ENCODE measurements around the gene FIP1L1. TPM values are rescaled to one million over a fixed set of nuclear protein-coding genes. Genes with fewer than 3 reads are reported as not detected.

Gene FIP1L1
- total RNA-seq, 1 experiment from 2014 or later: 47.6 TPM

GRCh38 chr4:53444954-53445353 lies 67.5 kb downstream of the FIP1L1 start (continued):
- no peak for TF ChIP-seq MLX (CRISPR knock-in tag; IDR thresholded peaks at IDR 0.05)
- no peak for TF ChIP-seq HMGXB4 (CRISPR knock-in tag; IDR thresholded peaks at IDR 0.05)
- TF ChIP-seq ATF3 (CRISPR knock-in tag; conservative IDR thresholded peaks at IDR 0.05): no peak

- H3K4me1 Mint-ChIP-seq: peaks cover 7% of the 10 kb centered on the region
- ATAC-seq: peak; percentile 73
- H3K36me3 Mint-ChIP-seq: peaks cover 30% of the 10 kb centered on the region
- POLR2A ChIA-PET: interaction anchor here (0.7 kb wide), 1 partner anchor 352 kb away, joined by 4 read pairs; no protein-coding TSS in a partner anchor
- peak; percentile 9 for DNase-seq (ENCODE audit: low spot score)
- H3K27me3 Mint-ChIP-seq (ENCODE audit: low read depth): no peaks in the 10 kb centered on the region
- no peaks in the 10 kb centered on the region for H3K9me3 Mint-ChIP-seq
- TF ChIP-seq FOXP4 (CRISPR knock-in tag; IDR thresholded peaks at IDR 0.05) (no peak), ZNF671 (CRISPR knock-in tag; IDR thresholded peaks at IDR 0.05) (no peak), ZMAT4 (CRISPR knock-in tag; IDR thresholded peaks at IDR 0.05) (no peak), SMAD4 (CRISPR knock-in tag; IDR thresholded peaks at IDR 0.05) (no peak), TEAD4 (CRISPR knock-in tag; IDR thresholded peaks at IDR 0.05) (no peak), ETV6 (CRISPR knock-in tag; IDR thresholded peaks at IDR 0.05) (no peak), OVOL2 (CRISPR knock-in tag; IDR thresholded peaks at IDR 0.05; ENCODE audit: borderline replicate concordance) (no peak), TP53 (CRISPR knock-in tag; IDR thresholded peaks at IDR 0.05) (no peak), RELA (CRISPR knock-in tag; IDR thresholded peaks at IDR 0.05; ENCODE audit: borderline replicate concordance) (no peak), ZNF396 (CRISPR knock-in tag; IDR thresholded peaks at IDR 0.05; ENCODE audit: borderline replicate concordance) (no peak), CBFB (CRISPR knock-in tag; IDR thresholded peaks at IDR 0.05; ENCODE audit: low read depth) (no peak), IRF1 (CRISPR knock-in tag; IDR thresholded peaks at IDR 0.05) (no peak), E2F4 (CRISPR knock-in tag; IDR thresholded peaks at IDR 0.05; ENCODE audit: borderline replicate concordance, low read depth) (no peak), NR1H2 (CRISPR knock-in tag; IDR thresholded peaks at IDR 0.05) (no peak), RORB (CRISPR knock-in tag; IDR thresholded peaks at IDR 0.05) (no peak), PRDM15 (CRISPR knock-in tag; IDR thresholded peaks at IDR 0.05) (no peak), ARID4B (CRISPR knock-in tag; IDR thresholded peaks at IDR 0.05; ENCODE audit: borderline replicate concordance) (no peak)
- H3K4me3 Mint-ChIP-seq: no peak overlapping the region
- H3K27ac Mint-ChIP-seq: peak overlapping the region; percentile 50
- CTCF ChIA-PET: interaction anchor here (0.7 to 1.8 kb wide), 8 partner anchors 34 to 783 kb away, joined by 3 to 9 read pairs (median 4); no protein-coding TSS in a partner anchor
These were observed 73.3 kb downstream of the FIP1L1 start for GRCh38 chr4:53450773-53451172.

Data from WTC11 (cell line).